ENCODE data around the gene ZSCAN23.
"Not testable (repeated sequence)": the region's sequence is repeated elsewhere in the genome, so short reads cannot be mapped to it uniquely, and the experiment has no call there.

Gene ZSCAN23

GRCh38 chr6:28478518-28478917 lies 35.2 kb upstream of the ZSCAN23 start:
- Histone ChIP-seq H3F3A (ENCODE audit: low read depth) (no peaks in the 10 kb centered on the region), H3K27me3 (ENCODE audit: insufficient read depth, low read length, poor library complexity, severe bottlenecking) (no peaks in the 10 kb centered on the region), H2AFZ (ENCODE audit: low read length) (no peak overlapping the region), H3K4me1 (ENCODE audit: insufficient read depth, low read length, poor library complexity, severe bottlenecking) (no peaks in the 10 kb centered on the region), H3K9me3 (ENCODE audit: insufficient read depth, low read depth, low read length) (no peaks in the 10 kb centered on the region), H3K36me3 (ENCODE audit: insufficient read depth, low read length) (no peaks in the 10 kb centered on the region), H3K4me3 (ENCODE audit: low read length, poor library complexity, severe bottlenecking) (no peak overlapping the region), H3K9me2 (replicated peaks; ENCODE audit: low read depth, low read length) (no peaks in the 10 kb centered on the region), H3K79me2 (ENCODE audit: insufficient read depth, low read length) (no peaks in the 10 kb centered on the region), H3K4me2 (ENCODE audit: low read depth, low read length, poor library complexity, severe bottlenecking) (no peak overlapping the region), H3K9ac (ENCODE audit: low read depth, low read length, poor library complexity, severe bottlenecking) (no peak overlapping the region), H4K20me1 (ENCODE audit: insufficient read depth, low read length, poor library complexity, severe bottlenecking) (no peaks in the 10 kb centered on the region)
- TF ChIP-seq CTCF (conservative IDR thresholded peaks at IDR 0.05; ENCODE audit: low read length) (no peak), EZH2phosphoT487 (IDR thresholded peaks at IDR 0.05; ENCODE audit: borderline replicate concordance) (no peak)

GRCh38 chr6:28474441-28475219 lies 31.3 kb upstream of the ZSCAN23 start:
- TF ChIP-seq EZH2phosphoT487 (IDR thresholded peaks at IDR 0.05; ENCODE audit: borderline replicate concordance) = no peak
- TF ChIP-seq CTCF (conservative IDR thresholded peaks at IDR 0.05; ENCODE audit: low read length) = no peak
- no peak overlapping the region for H3K9ac ChIP-seq (ENCODE audit: low read depth, low read length, poor library complexity, severe bottlenecking)
- no peak overlapping the region for H2AFZ ChIP-seq (ENCODE audit: low read length)
- H3K4me2 ChIP-seq (ENCODE audit: low read depth, low read length, poor library complexity, severe bottlenecking) = no peak overlapping the region
- no peaks in the 10 kb centered on the region for H3F3A ChIP-seq (ENCODE audit: low read depth)
- no peaks in the 10 kb centered on the region for H3K79me2 ChIP-seq (ENCODE audit: insufficient read depth, low read length)
- no peaks in the 10 kb centered on the region for H3K9me2 ChIP-seq (replicated peaks; ENCODE audit: low read depth, low read length)
- H3K27me3 ChIP-seq (ENCODE audit: insufficient read depth, low read length, poor library complexity, severe bottlenecking) = no peaks in the 10 kb centered on the region
- H3K9me3 ChIP-seq (ENCODE audit: insufficient read depth, low read depth, low read length) = no peaks in the 10 kb centered on the region
- no peaks in the 10 kb centered on the region for H3K4me1 ChIP-seq (ENCODE audit: insufficient read depth, low read length, poor library complexity, severe bottlenecking)
- no peaks in the 10 kb centered on the region for H4K20me1 ChIP-seq (ENCODE audit: insufficient read depth, low read length, poor library complexity, severe bottlenecking)
- H3K36me3 ChIP-seq (ENCODE audit: insufficient read depth, low read length) = no peaks in the 10 kb centered on the region
- H3K4me3 ChIP-seq (ENCODE audit: low read length, poor library complexity, severe bottlenecking) = no peak overlapping the region

- H3K9ac ChIP-seq (ENCODE audit: low read depth, low read length, poor library complexity, severe bottlenecking); H3K36me3 ChIP-seq (ENCODE audit: insufficient read depth, low read length); H3K9me3 ChIP-seq (ENCODE audit: insufficient read depth, low read depth, low read length); H3K9me2 ChIP-seq (replicated peaks; ENCODE audit: low read depth, low read length); H4K20me1 ChIP-seq (ENCODE audit: insufficient read depth, low read length, poor library complexity, severe bottlenecking); H3K4me2 ChIP-seq (ENCODE audit: low read depth, low read length, poor library complexity, severe bottlenecking); H3K4me1 ChIP-seq (ENCODE audit: insufficient read depth, low read length, poor library complexity, severe bottlenecking); H3K79me2 ChIP-seq (ENCODE audit: insufficient read depth, low read length); H3F3A ChIP-seq (ENCODE audit: low read depth); H2AFZ ChIP-seq (ENCODE audit: low read length); H3K27me3 ChIP-seq (ENCODE audit: insufficient read depth, low read length, poor library complexity, severe bottlenecking); H3K4me3 ChIP-seq (ENCODE audit: low read length, poor library complexity, severe bottlenecking): not testable (repeated sequence)
These were observed 26.0 kb upstream of the ZSCAN23 start for GRCh38 chr6:28469153-28469745.
